Heart left ventricle (tissue), 16 donors: Measurements from ENCODE around the gene LRRC1. TPM values are rescaled to one million over a fixed set of nuclear protein-coding genes. Genes with fewer than 3 reads are reported as not detected.

Source experiments
- ATAC-seq, 4 donors: fragments of 200-7000 bp; cut with Tn5 transposase; one replicate each; pipeline ENCODE4 v1.9.1; 2020 to 2022; ENCODE audit warnings: moderate library complexity in 4 of 4, mild to moderate bottlenecking in 3 of 4, moderate number of reproducible peaks in 1 of 4
- DNase-seq, 5 donors: peaks; one replicate each; pipeline ENCODE4 v3.0.0-alpha.2; 2020
- H3K27ac ChIP-seq, 12 donors: fragments of 200-600 bp; sonication (generic) in 4 of 12; one replicate each; pipeline versions ENCODE4 v1.5.0 to v1.8.0; 2016 to 2022; ENCODE audit warnings: mild to moderate bottlenecking in 2 of 12
- H3K27me3 ChIP-seq, 9 donors: fragments of 200-600 bp; sonication (generic) in 2 of 9; one replicate each; pipeline versions ENCODE4 v1.5.1 to v1.8.0; 2016 to 2022; ENCODE audit warnings: mild to moderate bottlenecking in 3 of 9
- H3K36me3 ChIP-seq, 9 donors: fragments of 200-600 bp; sonication (generic) in 2 of 9; one replicate each; pipeline versions ENCODE4 v1.5.0 to v1.8.0; 2018 to 2022; ENCODE audit warnings: mild to moderate bottlenecking in 2 of 9
- H3K4me1 ChIP-seq, 12 donors: fragments of 200-600 bp; sonication (generic) in 4 of 12; one replicate each; pipeline versions ENCODE4 v1.5.0 to v1.8.0; 2016 to 2022; ENCODE audit warnings: mild to moderate bottlenecking in 3 of 12
- H3K4me3 ChIP-seq, 12 donors: fragments of 200-600 bp; sonication (generic) in 4 of 12; one replicate each; pipeline versions ENCODE4 v1.5.0 to v1.8.0; 2017 to 2022; ENCODE audit warnings: mild to moderate bottlenecking in 9 of 12, moderate library complexity in 4 of 12
- H3K9me3 ChIP-seq, 12 donors: fragments of 200-600 bp; sonication (generic) in 4 of 12; one replicate each; pipeline versions ENCODE4 v1.5.0 to v1.8.0; 2016 to 2022; ENCODE audit warnings: mild to moderate bottlenecking in 1 of 12
- CTCF ChIP-seq, 12 donors: fragments of 200-600 bp; sonication (generic) in 4 of 12; IDR thresholded peaks; one replicate each; pipeline versions ENCODE4 v1.5.0 to v1.8.0; 2018 to 2022; ENCODE audit warnings: antibody characterized with exemption in 12 of 12, mild to moderate bottlenecking in 5 of 12
- POLR2A ChIP-seq, 2 donors: fragments of 450-650 bp; IDR thresholded peaks; one replicate each; pipeline ENCODE4 v1.6.1; 2017; ENCODE audit warnings: antibody characterized with exemption in 2 of 2, mild to moderate bottlenecking in 2 of 2, moderate library complexity in 2 of 2
- WGBS, 4 donors: extraction: QIAGEN DNeasy Blood & Tissue Kit in 2 of 4; methylation state at CpG; one replicate each; pipeline versions ENCODE4 v1.1.5 to v1.1.7; 2013 to 2018; 5-methylcytosine and 5-hydroxymethylcytosine counted together
- intact Hi-C, 10 donors: fragments of 100-400 bp; cut with DNase I; formaldehyde crosslinking; loops; one replicate each; pipeline versions ENCODE4 v1.11.1 to v1.14.2; 2022
- polyA plus RNA-seq, 2 donors: library from polyadenylated mRNA; stranded (reverse); fragments of 200-250 nt; gene quantifications; one replicate each; pipeline ENCODE4 v1.2.3, GENCODE V29; 2013
- total RNA-seq, 9 donors: library from RNA; depleted of rRNA in 2 of 9; stranded (reverse); fragments of >200 nt in 2 of 9; fragmentation: NEBNext Ultra II Directional in 3 of 9; extraction: Animal tissue kit (Norgen Biotek cat#: 25700) in 3 of 9; gene quantifications; one replicate each; pipeline versions ENCODE4 v1.1.0 to v1.2.4, GENCODE V29; 2016 to 2023
- donor health status: ischemic (EF 13 %, LVEDD 7.1; RV severe dilation, severe dysfunction).
- donor health status: healthy with polysubstance abuse.
- donor health status: DM: no; HTN: yes; CAD: no.
- donor health status: DM: no; HTN: no; CAD: no.
- donor health status: ischemic (EF 25% LVEDD 6.9; RV normal size, moderate dysfunction).
- donor health status: ischemic (EF 25% LVEDD 5.7; RV mildly dilated, moderate dysfunction).
- donor health status: healthy.
- donor health status: DM: yes; HTN: yes; CAD: no.
- donor health status: ischemic (EF 35%, LVEDD 5.7; RV mildly dilated, moderate dysfunction).
- donor health status: nonischemic (EF 11% LVEDD 7.7; RV severe dilation, severe dysfunction).
- donor health status: DM: yes; HTN: yes; CAD: no.
- donor health status: PGD.
- donor health status: ischemic (EF 29% LVEDD 5.4; RV normal size, mild dysfunction).
- donor health status: nonischemic (EF 23%, LVEDD 6.1; RV moderate dilation, normal function).

LRRC1 gene
- total and polyA plus RNA-seq, 11 donors = 1.2 to 11.2 (median 3.3) TPM

GRCh38 chr6:53799340-53799739 is 4.5 kb downstream of the LRRC1 start:
- H3K4me1 ChIP-seq = peaks cover 0 to 20% (median 7%) of the 10 kb centered on the region in 12 donors
- no peaks in the 10 kb centered on the region for H3K27me3 ChIP-seq
- WGBS, 4 donors = 93 to 96% (median 96%) methylated on average over 3 of the region's 3 CpGs
- no peak overlapping the region for H3K27ac ChIP-seq
- no peaks in the 10 kb centered on the region for H3K36me3 ChIP-seq
- intact Hi-C loops = loop anchor here in 3 of 10 donors (5.0 to 10.0 kb wide), 3 partner anchors 38 to 255 kb away; partner anchors contain the start of gene GCLC (in 1 of the 3)
- no peak for ATAC-seq
- DNase-seq = no peak
- H3K4me3 ChIP-seq = no peak overlapping the region
- H3K9me3 ChIP-seq = no peaks in the 10 kb centered on the region
- TF ChIP-seq POLR2A (IDR thresholded peaks at IDR 0.05) (no peak), CTCF (IDR thresholded peaks at IDR 0.05) (no peak)

DNA sequence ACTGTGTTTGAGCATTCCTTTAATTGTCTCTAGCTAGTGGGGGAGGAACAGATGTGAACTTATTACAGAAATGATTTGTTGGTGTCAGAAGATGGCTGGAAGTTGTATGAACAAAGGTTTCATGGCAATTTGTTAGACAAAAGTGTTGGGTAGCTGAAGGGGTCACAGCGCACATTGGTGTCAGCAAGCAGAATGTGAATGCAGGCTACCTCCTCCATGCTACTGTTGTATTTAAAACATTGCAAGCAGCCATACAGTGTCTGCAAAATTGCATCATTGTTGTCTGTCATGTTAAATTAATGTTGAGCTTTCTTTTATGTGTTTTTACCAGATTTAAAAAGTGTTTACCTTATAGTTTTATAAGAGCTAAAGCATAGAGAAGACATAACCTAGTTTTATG is 6.2 kb downstream of the LRRC1 start:
- Histone ChIP-seq H3K4me3 (no peak overlapping the region), H3K27ac (no peak overlapping the region), H3K9me3 (no peaks in the 10 kb centered on the region), H3K27me3 (no peaks in the 10 kb centered on the region), H3K36me3 (no peaks in the 10 kb centered on the region), H3K4me1 (peaks cover 0 to 29% (median 3%) of the 10 kb centered on the region in 12 donors)
- ATAC-seq (no peak), DNase-seq (no peak)
- WGBS, 4 donors = 92 to 100% (median 97%) methylated on average over 1 of the region's 1 CpG
- TF ChIP-seq POLR2A (IDR thresholded peaks at IDR 0.05) (no peak), CTCF (IDR thresholded peaks at IDR 0.05) (no peak)
- intact Hi-C loops = no loop called here

GRCh38 chr6:53802582-53802981 is 7.8 kb downstream of the LRRC1 start:
- peaks cover 0 to 22% (median 2%) of the 10 kb centered on the region in 12 donors for H3K4me1 ChIP-seq
- no peaks in the 10 kb centered on the region for H3K27me3 ChIP-seq
- intact Hi-C loops = no loop called here
- DNase-seq (no peak), ATAC-seq (no peak)
- TF ChIP-seq POLR2A (IDR thresholded peaks at IDR 0.05) = no peak
- no peak for TF ChIP-seq CTCF (IDR thresholded peaks at IDR 0.05)
- no peaks in the 10 kb centered on the region for H3K9me3 ChIP-seq
- H3K4me3 ChIP-seq = no peak overlapping the region
- peak overlapping the region in 1 of 12 donors; percentile 25 for H3K27ac ChIP-seq
- no peaks in the 10 kb centered on the region for H3K36me3 ChIP-seq

GRCh38 chr6:53803081-53803860 is 8.5 kb downstream of the LRRC1 start:
- no peak overlapping the region for H3K4me3 ChIP-seq

More at GRCh38 chr6:53803081-53803860, 8.5 kb downstream of the LRRC1 start:
- DNase-seq (no peak), ATAC-seq (no peak)
- Histone ChIP-seq H3K9me3 (no peaks in the 10 kb centered on the region), H3K36me3 (no peaks in the 10 kb centered on the region), H3K4me1 (peaks cover 0 to 24% (median 2%) of the 10 kb centered on the region in 12 donors), H3K27me3 (no peaks in the 10 kb centered on the region), H3K27ac (peak overlapping the region in 1 of 12 donors; percentile 25)
- TF ChIP-seq CTCF (IDR thresholded peaks at IDR 0.05) (no peak), POLR2A (IDR thresholded peaks at IDR 0.05) (no peak)
- intact Hi-C loops = no loop called here
- WGBS, 4 donors = 56 to 71% (median 69%) methylated on average over 6 of the region's 6 CpGs
